Thoracic aorta (tissue), 2 donors: ENCODE results near the gene ERP44. TPM values are rescaled to one million over a fixed set of nuclear protein-coding genes. Genes with fewer than 3 reads are reported as not detected.

Experiments
- ATAC-seq: fragments of 150-250 bp; one replicate; pipeline ENCODE4 v1.8.0; 2017; ENCODE audit warnings: low read depth; ENCODE audit not compliant: insufficient number of reproducible peaks, low FRiP score
- DNase-seq: peaks from one replicate; pipeline ENCODE4 v3.0.0-alpha.2; 2020; ENCODE audit warnings: low spot score
- H3K27ac ChIP-seq, 2 donors: fragments of 200-600 bp; sonication (generic); 1 replicate in 1 of 2; 2 replicates in 1 of 2; pipeline ENCODE4 v1.5.1; 2016; ENCODE audit warnings: mild to moderate bottlenecking in 2 of 2, moderate library complexity in 2 of 2
- H3K27me3 ChIP-seq: fragments of 200-600 bp; sonication (generic); replicated peaks from 2 replicates; pipeline ENCODE4 v1.6.0; 2016; ENCODE audit warnings: mild to moderate bottlenecking; ENCODE audit not compliant: insufficient read depth
- H3K36me3 ChIP-seq: fragments of 200-600 bp; sonication (generic); one replicate; pipeline ENCODE4 v1.5.1; 2016
- H3K4me1 ChIP-seq, 2 donors: fragments of 200-600 bp; sonication (generic); 1 replicate in 1 of 2; 2 replicates in 1 of 2; pipeline versions ENCODE4 v1.5.1 to v1.6.0; 2016; ENCODE audit warnings: low read depth in 2 of 2, mild to moderate bottlenecking in 1 of 2; ENCODE audit not compliant: control insufficient read depth in 1 of 2
- H3K4me3 ChIP-seq: fragments of 200-600 bp; sonication (generic); 2 replicates; pipeline ENCODE4 v1.5.1; 2016; ENCODE audit warnings: mild to moderate bottlenecking
- H3K9me3 ChIP-seq: fragments of 200-600 bp; sonication (generic); 2 replicates; pipeline ENCODE4 v1.5.1; 2016
- total RNA-seq, 2 donors: library from RNA; depleted of rRNA; stranded (reverse); fragments of >200 nt; gene quantifications; one replicate each; pipeline versions ENCODE4 v1.1.0 to v1.2.3, GENCODE V29; 2016
- TF ChIP-seq, protein P1 (sequence below): fragments of 200-600 bp; sonication (generic); IDR thresholded peaks from one replicate; pipeline ENCODE4 v1.5.1; 2019; ENCODE audit warnings: antibody characterized with exemption

Gene ERP44
- total RNA-seq, 2 donors from 2014 or later: 13.8 to 17.6 TPM

DNA sequence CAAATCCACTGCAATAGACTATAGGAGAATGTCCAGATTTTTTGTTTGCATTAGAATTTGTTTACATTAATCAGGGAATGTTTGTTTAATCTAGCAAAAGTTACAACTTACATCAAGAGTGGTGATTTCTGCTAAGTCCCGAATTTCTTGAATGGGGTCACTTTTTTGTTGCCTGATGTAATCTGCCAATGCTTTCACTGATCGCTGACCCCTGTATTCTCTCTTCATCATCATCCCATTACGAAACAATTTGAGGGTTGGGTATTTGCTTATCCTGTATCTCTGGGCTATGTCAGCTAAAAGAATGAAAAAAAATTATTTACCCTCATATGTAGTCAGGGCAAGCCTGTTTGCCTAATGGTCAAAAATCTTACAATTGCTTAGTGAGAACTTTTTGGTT lies 76.9 kb downstream of the ERP44 start:
- no peak overlapping the region for H3K27ac ChIP-seq
- no peak for DNase-seq
- H3K27me3 ChIP-seq: no peaks in the 10 kb centered on the region
- no peak for ATAC-seq
- TF ChIP-seq, protein P1, sequence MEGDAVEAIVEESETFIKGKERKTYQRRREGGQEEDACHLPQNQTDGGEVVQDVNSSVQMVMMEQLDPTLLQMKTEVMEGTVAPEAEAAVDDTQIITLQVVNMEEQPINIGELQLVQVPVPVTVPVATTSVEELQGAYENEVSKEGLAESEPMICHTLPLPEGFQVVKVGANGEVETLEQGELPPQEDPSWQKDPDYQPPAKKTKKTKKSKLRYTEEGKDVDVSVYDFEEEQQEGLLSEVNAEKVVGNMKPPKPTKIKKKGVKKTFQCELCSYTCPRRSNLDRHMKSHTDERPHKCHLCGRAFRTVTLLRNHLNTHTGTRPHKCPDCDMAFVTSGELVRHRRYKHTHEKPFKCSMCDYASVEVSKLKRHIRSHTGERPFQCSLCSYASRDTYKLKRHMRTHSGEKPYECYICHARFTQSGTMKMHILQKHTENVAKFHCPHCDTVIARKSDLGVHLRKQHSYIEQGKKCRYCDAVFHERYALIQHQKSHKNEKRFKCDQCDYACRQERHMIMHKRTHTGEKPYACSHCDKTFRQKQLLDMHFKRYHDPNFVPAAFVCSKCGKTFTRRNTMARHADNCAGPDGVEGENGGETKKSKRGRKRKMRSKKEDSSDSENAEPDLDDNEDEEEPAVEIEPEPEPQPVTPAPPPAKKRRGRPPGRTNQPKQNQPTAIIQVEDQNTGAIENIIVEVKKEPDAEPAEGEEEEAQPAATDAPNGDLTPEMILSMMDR: no peak
- H3K4me1 ChIP-seq: no peaks in the 10 kb centered on the region
- H3K9me3 ChIP-seq: no peaks in the 10 kb centered on the region
- peaks cover 5% of the 10 kb centered on the region for H3K36me3 ChIP-seq
- H3K4me3 ChIP-seq: no peak overlapping the region

- no peaks in the 10 kb centered on the region for H3K9me3 ChIP-seq
- H3K27ac ChIP-seq: no peak overlapping the region
- H3K4me3 ChIP-seq: no peak overlapping the region
- H3K27me3 ChIP-seq: no peaks in the 10 kb centered on the region
- peaks cover 5% of the 10 kb centered on the region for H3K36me3 ChIP-seq
- TF ChIP-seq, protein P1: no peak
- ATAC-seq (no peak), DNase-seq (no peak)
- no peaks in the 10 kb centered on the region for H3K4me1 ChIP-seq
Observed at GRCh38 chr9:100020121-100020795, 78.5 kb downstream of the ERP44 start.

- TF ChIP-seq, protein P1: no peak
- Histone ChIP-seq H3K4me1 (no peaks in the 10 kb centered on the region), H3K36me3 (peaks cover 5% of the 10 kb centered on the region), H3K27me3 (no peaks in the 10 kb centered on the region), H3K27ac (no peak overlapping the region), H3K4me3 (no peak overlapping the region), H3K9me3 (no peaks in the 10 kb centered on the region)
- no peak for DNase-seq
- ATAC-seq: no peak
Observed at GRCh38 chr9:100019541-100019940, 79.3 kb downstream of the ERP44 start.

DNA sequence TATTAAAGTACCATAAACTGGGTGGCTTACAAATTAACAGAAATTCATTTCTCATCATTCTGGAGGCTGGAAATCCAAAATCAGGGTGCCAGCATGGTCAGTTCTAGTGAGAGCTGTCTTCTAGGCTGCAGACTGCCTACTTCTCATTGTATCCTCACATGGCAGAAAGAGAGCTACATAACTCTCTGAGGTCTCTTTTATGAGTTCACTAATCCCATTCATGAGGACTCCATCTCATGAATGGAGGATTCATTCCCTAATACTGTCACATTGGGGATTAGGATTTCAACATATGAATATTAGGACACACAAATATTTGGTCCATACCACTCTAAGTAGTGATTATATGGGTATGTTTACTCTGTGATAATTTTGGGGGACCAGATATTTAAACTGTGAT lies 84.0 kb downstream of the ERP44 start:
- Histone ChIP-seq H3K27ac (no peak overlapping the region), H3K4me1 (no peaks in the 10 kb centered on the region), H3K9me3 (peaks cover 3% of the 10 kb centered on the region), H3K4me3 (no peak overlapping the region), H3K27me3 (no peaks in the 10 kb centered on the region), H3K36me3 (peaks cover 5% of the 10 kb centered on the region)
- no peak for ATAC-seq
- DNase-seq: no peak
- TF ChIP-seq, protein P1: no peak

GRCh38 chr9:100013573-100013972 lies 85.2 kb downstream of the ERP44 start:
- peaks cover 3% of the 10 kb centered on the region for H3K9me3 ChIP-seq
- TF ChIP-seq, protein P1: no peak
- H3K36me3 ChIP-seq: peaks cover 5% of the 10 kb centered on the region
- DNase-seq (no peak), ATAC-seq (no peak)
- H3K4me3 ChIP-seq: no peak overlapping the region
- H3K27me3 ChIP-seq: no peaks in the 10 kb centered on the region
- no peaks in the 10 kb centered on the region for H3K4me1 ChIP-seq
- H3K27ac ChIP-seq: no peak overlapping the region
